MCF 10A (cell line): ENCODE measurements around the gene CFAP97D1. TPM values are rescaled to one million over a fixed set of nuclear protein-coding genes. Genes with fewer than 3 reads are reported as not detected.

Experiments used
- BruUV-seq: library from RNA; stranded (reverse); fragments of 400-500 nt; replicated peaks from 2 replicates; lab custom pipeline; 2021; lab: Mats Ljungman, UMichigan
- CTCF ChIA-PET: fragments of 300-600 bp; sonication (Branson Sonifier 250); formaldehyde crosslinking; extraction: SDS; loops from one replicate; lab custom pipeline; 2021; ENCODE audit warnings: antibody characterized with exemption, inconsistent platforms; lab: Yijun Ruan, JAX
- POLR2A ChIA-PET: fragments of 300-600, 350-650 bp; sonication (Branson Sonifier 250); formaldehyde crosslinking; extraction: SDS; loops from one replicate; lab custom pipeline; 2020; ENCODE audit warnings: antibody characterized with exemption, inconsistent platforms; lab: Yijun Ruan, JAX
- DNase-seq: peaks from one replicate; pipeline ENCODE4 v3.0.0-alpha.2; 2018; ENCODE audit not compliant: unreplicated experiment
- H3K27ac Mint-ChIP-seq: one replicate; pipeline ENCODE4 v1.8.0; 2022; ENCODE audit warnings: mild to moderate bottlenecking, low read depth, mixed read lengths; ENCODE audit not compliant: unreplicated experiment
- H3K27me3 Mint-ChIP-seq: one replicate; pipeline ENCODE4 v1.8.0; 2022; ENCODE audit warnings: mixed read lengths; ENCODE audit not compliant: insufficient read depth, unreplicated experiment
- H3K36me3 Mint-ChIP-seq: one replicate; pipeline ENCODE4 v1.8.0; 2022; ENCODE audit warnings: mild to moderate bottlenecking, moderate library complexity, mixed read lengths; ENCODE audit not compliant: insufficient read depth, unreplicated experiment
- H3K4me1 Mint-ChIP-seq: one replicate; pipeline ENCODE4 v1.8.0; 2022; ENCODE audit warnings: mixed read lengths; ENCODE audit not compliant: insufficient read depth, unreplicated experiment
- H3K4me3 Mint-ChIP-seq: one replicate; pipeline ENCODE4 v1.8.0; 2022; ENCODE audit warnings: mild to moderate bottlenecking, moderate library complexity, mixed read lengths; ENCODE audit not compliant: unreplicated experiment
- H3K9me3 Mint-ChIP-seq: one replicate; pipeline ENCODE4 v1.8.0; 2022; ENCODE audit warnings: mixed read lengths; ENCODE audit not compliant: unreplicated experiment
- intact Hi-C: fragments of 100-400 bp; cut with micrococcal nuclease; formaldehyde crosslinking; loops from 2 replicates; pipeline ENCODE4 v1.14.1; 2022
- total RNA-seq: library from RNA; stranded (reverse); gene quantifications from 2 replicates; pipeline ENCODE4 v1.2.3, GENCODE V29; 2022
- TF ChIP-seq, protein P1 (sequence below): fragments of 200-600 bp; IDR thresholded peaks from one replicate; pipeline ENCODE4 v1.8.0; 2022; ENCODE audit warnings: antibody characterized with exemption, mild to moderate bottlenecking; ENCODE audit not compliant: unreplicated experiment

CFAP97D1 gene
- total RNA-seq, 1 experiment from 2014 or later: not detected

DNA sequence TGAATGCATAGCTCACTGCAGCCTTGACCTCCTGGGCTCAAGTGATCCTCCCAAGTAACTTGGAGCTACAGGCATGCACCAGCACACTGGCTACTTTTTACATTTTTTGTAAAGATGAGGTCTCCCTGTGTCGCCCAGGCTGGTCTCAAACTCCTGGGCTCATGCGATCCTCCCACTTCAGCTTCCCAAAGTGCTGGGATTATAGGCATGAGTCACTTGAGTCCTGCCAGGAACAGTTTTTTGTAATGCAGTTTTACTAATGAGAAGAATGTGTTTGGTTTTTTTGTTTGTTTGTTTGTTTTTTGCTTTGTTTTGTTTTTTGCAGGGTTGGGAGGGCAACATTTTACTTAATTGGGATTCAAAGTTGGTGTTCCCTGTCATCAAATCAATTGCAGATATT, 43.8 kb upstream of the CFAP97D1 start:
- POLR2A ChIA-PET: interaction anchor here (0.7 to 1.1 kb wide), 2 partner anchors 173 to 338 kb away, joined by 3 to 4 read pairs; partner anchors contain the start of gene ARL4D
- Mint-ChIP-seq H3K27ac (no peak overlapping the region), H3K4me1 (peaks cover 8% of the 10 kb centered on the region)

DNA sequence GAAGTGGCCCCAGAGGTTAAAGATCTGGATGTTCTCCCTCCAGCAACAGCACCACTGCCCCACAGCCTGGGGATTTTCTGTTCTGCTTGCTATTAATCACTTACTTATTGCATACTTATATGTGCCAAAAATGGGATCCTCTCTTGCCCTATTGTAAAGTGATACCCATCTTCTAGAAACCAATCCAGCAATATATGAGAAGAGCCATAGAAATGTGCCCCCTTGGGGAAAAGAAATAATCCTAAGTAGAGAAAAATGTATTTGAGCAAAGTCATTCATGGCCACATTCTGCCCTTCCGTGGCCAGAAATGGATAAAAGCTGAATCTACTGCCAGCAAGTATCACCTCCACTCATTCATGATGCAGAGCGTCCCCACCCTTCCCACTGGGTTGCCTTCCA, 42.5 kb upstream of the CFAP97D1 start:
- intact Hi-C loops: no loop called here
- H3K4me1 Mint-ChIP-seq: peaks cover 8% of the 10 kb centered on the region
- no TSS peak for BruUV-seq

More for the DNA sequence above, 43.8 kb upstream of the CFAP97D1 start:
- no peaks in the 10 kb centered on the region for H3K9me3 Mint-ChIP-seq
- TF ChIP-seq, protein P1, sequence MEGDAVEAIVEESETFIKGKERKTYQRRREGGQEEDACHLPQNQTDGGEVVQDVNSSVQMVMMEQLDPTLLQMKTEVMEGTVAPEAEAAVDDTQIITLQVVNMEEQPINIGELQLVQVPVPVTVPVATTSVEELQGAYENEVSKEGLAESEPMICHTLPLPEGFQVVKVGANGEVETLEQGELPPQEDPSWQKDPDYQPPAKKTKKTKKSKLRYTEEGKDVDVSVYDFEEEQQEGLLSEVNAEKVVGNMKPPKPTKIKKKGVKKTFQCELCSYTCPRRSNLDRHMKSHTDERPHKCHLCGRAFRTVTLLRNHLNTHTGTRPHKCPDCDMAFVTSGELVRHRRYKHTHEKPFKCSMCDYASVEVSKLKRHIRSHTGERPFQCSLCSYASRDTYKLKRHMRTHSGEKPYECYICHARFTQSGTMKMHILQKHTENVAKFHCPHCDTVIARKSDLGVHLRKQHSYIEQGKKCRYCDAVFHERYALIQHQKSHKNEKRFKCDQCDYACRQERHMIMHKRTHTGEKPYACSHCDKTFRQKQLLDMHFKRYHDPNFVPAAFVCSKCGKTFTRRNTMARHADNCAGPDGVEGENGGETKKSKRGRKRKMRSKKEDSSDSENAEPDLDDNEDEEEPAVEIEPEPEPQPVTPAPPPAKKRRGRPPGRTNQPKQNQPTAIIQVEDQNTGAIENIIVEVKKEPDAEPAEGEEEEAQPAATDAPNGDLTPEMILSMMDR: no peak
- no peaks in the 10 kb centered on the region for H3K36me3 Mint-ChIP-seq
- intact Hi-C loops: no loop called here
- H3K4me3 Mint-ChIP-seq: no peak overlapping the region
- no peaks in the 10 kb centered on the region for H3K27me3 Mint-ChIP-seq
- peak; percentile 23 for DNase-seq
- CTCF ChIA-PET: interaction anchor here (0.6 to 0.8 kb wide), 3 partner anchors 23 to 41 kb away, joined by 3 to 7 read pairs (median 4); partner anchors contain the start of gene SOST
- BruUV-seq: no TSS peak

DNA sequence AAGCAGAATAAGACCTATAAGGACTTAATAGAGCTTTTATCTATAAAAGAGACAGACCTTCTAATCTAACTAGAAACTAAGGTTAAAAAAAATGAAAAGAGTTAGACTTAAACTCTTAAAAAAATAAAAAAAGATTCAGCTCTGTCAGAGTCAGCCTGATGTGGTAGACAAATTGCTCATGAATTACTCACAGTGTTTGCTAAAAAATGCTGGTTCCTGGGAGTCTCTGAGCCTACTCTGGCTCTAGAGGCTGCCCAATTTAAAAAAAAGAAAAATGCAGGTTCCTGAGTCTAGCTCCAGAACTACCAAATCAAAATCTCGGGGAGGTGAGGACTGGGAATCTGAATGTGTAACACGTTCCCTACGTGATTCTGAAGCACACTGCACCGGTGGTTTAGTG, 39.7 kb upstream of the CFAP97D1 start:
- DNase-seq: peak; percentile 21
- TF ChIP-seq, protein P1: no peak
- ChIA-PET POLR2A (no interaction called here), CTCF (interaction anchor here (0.6 to 2.2 kb wide), 2 partner anchors 46 to 218 kb away, joined by 4 to 13 read pairs; no protein-coding TSS in a partner anchor)
- H3K4me3 Mint-ChIP-seq: no peak overlapping the region
- peaks cover 8% of the 10 kb centered on the region for H3K4me1 Mint-ChIP-seq
- no TSS peak for BruUV-seq
- no peaks in the 10 kb centered on the region for H3K36me3 Mint-ChIP-seq
- intact Hi-C loops: no loop called here
- no peaks in the 10 kb centered on the region for H3K9me3 Mint-ChIP-seq
- no peaks in the 10 kb centered on the region for H3K27me3 Mint-ChIP-seq
- no peak overlapping the region for H3K27ac Mint-ChIP-seq

More for the DNA sequence above, 42.5 kb upstream of the CFAP97D1 start:
- POLR2A ChIA-PET: no interaction called here
- H3K4me3 Mint-ChIP-seq: no peak overlapping the region
- CTCF ChIA-PET: interaction anchor here (0.6 kb wide), 1 partner anchor 16 kb away, joined by 4 read pairs; no protein-coding TSS in a partner anchor
- H3K27ac Mint-ChIP-seq: no peak overlapping the region
- TF ChIP-seq, protein P1: no peak
- H3K27me3 Mint-ChIP-seq: no peaks in the 10 kb centered on the region
- H3K9me3 Mint-ChIP-seq: no peaks in the 10 kb centered on the region
- no peaks in the 10 kb centered on the region for H3K36me3 Mint-ChIP-seq
- DNase-seq: no peak

DNA sequence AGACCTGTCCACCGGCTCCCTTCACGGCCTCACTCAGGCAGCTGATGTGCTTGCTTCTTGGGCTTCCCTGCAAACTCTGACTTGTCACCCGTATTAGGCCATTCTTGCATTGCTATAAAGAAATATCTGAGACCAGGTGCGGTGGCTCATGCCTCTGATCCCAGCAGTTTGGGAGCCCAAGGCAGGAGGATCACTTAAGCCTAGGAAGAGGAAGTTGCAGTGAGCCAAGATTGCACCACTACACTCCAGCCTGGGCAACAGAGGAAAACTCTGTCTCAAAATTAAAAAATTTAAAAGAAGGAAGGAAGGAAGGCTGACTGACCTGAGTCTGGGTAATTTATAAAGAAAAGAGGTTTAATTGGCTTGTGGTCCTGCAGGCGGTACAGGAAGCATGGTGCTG, 38.6 kb upstream of the CFAP97D1 start:
- ChIA-PET POLR2A (no interaction called here), CTCF (interaction anchor here (2.2 kb wide), 1 partner anchor 47 kb away, joined by 13 read pairs; no protein-coding TSS in a partner anchor)
- intact Hi-C loops: no loop called here
- Mint-ChIP-seq H3K4me3 (no peak overlapping the region), H3K4me1 (peaks cover 8% of the 10 kb centered on the region), H3K27ac (no peak overlapping the region), H3K36me3 (no peaks in the 10 kb centered on the region), H3K9me3 (no peaks in the 10 kb centered on the region), H3K27me3 (no peaks in the 10 kb centered on the region)
- BruUV-seq: no TSS peak
- TF ChIP-seq, protein P1: no peak
- no peak for DNase-seq
